Measurements from ENCODE around the gene PLEKHA5.
A peak's percentile ranks its signal among the peaks of the same experiment; 100 is the strongest.
"Not testable (repeated sequence)": the region's sequence is repeated elsewhere in the genome, so short reads cannot be mapped to it uniquely, and the experiment has no call there.

Gene PLEKHA5, protein sequence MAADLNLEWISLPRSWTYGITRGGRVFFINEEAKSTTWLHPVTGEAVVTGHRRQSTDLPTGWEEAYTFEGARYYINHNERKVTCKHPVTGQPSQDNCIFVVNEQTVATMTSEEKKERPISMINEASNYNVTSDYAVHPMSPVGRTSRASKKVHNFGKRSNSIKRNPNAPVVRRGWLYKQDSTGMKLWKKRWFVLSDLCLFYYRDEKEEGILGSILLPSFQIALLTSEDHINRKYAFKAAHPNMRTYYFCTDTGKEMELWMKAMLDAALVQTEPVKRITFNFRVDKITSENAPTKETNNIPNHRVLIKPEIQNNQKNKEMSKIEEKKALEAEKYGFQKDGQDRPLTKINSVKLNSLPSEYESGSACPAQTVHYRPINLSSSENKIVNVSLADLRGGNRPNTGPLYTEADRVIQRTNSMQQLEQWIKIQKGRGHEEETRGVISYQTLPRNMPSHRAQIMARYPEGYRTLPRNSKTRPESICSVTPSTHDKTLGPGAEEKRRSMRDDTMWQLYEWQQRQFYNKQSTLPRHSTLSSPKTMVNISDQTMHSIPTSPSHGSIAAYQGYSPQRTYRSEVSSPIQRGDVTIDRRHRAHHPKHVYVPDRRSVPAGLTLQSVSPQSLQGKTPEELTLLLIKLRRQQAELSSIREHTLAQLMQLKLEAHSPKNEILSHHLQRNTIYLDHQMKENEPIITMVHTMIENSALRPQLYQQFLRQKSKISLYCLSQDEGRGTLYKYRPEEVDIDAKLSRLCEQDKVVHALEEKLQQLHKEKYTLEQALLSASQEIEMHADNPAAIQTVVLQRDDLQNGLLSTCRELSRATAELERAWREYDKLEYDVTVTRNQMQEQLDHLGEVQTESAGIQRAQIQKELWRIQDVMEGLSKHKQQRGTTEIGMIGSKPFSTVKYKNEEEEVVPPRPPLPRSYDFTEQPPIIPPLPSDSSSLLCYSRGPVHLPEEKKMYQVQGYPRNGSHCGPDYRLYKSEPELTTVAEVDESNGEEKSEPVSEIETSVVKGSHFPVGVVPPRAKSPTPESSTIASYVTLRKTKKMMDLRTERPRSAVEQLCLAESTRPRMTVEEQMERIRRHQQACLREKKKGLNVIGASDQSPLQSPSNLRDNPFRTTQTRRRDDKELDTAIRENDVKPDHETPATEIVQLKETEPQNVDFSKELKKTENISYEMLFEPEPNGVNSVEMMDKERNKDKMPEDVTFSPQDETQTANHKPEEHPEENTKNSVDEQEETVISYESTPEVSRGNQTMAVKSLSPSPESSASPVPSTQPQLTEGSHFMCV

DNA sequence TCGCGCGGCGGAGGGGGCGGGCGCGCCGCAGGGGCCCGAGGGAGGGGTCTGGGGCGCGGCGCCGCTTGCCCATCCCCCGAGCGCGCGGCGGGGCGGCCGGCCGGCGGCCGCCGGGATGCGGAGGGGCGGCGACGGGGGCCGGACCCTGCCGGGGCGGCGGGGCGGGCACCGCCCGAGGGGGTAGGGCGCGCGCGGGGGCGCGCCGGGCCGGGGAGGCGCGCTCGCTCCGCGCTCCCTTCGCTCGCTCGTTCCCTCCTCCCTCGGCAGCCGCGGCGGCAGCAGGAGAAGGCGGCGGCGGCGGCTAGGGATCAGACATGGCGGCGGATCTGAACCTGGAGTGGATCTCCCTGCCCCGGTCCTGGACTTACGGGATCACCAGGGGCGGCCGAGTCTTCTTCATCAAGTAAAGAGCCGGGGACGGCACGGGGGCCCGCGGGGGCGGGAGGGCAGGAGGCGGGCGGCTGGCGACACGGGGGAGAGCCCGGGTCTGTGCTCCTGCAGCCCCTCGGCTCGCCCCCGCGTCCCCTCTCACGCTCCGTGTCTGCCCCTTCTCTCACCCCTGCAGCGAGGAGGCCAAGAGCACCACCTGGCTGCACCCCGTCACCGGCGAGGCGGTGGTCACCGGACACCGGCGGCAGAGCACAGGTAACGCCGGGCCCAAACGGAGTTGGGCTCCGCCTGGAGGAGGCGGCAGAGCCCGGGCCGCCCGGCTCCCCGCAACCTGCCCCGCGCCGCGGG lies at the start of gene PLEKHA5:
Gene PLEKHA5 (plus strand): TSS at position 248 of the 738 bp plus-strand sequence. CDS start 67 bp downstream, at position 315.
- DNase-seq = peak in 1 of 4 experiments; percentile 2

DNA sequence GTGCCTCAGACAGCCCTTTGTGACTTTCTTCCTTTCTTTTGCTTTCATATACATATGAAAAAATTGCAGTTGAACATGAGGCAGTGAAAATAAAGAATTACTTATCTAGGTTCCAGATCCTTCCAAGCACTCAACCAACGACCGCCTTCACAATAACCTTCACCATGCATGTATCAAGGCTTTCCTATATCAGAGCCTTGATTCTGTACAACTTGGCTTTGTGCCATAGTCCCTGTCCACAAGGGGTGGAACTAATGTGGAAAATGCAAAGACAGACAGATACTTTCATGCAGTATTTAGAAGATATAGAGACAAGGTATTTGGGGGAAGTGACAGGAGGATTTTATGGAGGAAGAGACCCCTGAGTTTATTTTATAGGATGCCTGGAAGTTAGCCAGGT lies 48.6 kb upstream of the PLEKHA5 start:
- no peak for DNase-seq

DNA sequence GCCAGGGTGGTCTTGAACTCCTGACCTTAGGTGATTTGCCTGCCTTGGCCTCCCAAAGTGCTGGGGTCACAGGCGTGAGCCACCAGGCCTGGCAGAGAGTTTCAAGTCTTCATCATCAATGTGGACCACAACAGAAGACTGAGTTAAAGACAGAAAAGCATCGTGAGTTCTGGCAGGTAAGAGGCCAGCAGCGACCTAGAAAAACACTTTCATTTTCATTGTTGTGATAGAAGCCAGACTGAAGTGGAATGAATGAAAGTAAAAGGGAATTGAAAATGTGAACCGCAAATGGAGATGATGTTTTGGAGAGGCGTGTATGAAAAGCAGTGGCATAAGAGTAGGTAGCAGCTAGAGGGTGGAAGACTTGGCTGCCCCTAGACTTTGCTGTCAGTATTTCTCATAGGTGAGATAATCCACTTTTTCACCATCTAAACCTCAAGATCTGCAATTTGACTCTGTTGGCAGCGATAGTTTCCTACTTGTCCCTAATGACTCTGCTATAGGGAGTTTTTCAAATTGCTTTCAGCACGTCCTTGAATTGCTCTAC lies 47.1 kb upstream of the PLEKHA5 start:
- DNase-seq = no peak

DNA sequence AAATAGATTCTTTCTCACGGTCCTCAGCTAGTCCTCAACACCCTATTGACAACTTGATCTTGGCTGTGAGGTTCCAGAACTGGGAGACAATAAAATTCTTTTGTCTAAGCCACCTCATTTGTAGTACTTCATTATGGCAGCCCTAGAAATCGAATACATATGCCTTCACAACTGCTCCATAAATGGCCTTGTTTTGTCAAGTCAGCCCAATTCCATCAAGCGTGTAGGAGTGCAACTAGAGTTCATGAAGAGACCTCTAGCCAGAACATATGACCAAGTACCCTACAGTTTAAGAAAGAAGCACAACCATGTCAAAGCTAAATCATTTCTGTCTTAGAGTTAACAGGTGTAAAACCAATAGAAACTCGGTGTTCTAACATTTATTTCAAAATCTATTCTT lies 45.0 kb upstream of the PLEKHA5 start:
- no peak for DNase-seq

DNA sequence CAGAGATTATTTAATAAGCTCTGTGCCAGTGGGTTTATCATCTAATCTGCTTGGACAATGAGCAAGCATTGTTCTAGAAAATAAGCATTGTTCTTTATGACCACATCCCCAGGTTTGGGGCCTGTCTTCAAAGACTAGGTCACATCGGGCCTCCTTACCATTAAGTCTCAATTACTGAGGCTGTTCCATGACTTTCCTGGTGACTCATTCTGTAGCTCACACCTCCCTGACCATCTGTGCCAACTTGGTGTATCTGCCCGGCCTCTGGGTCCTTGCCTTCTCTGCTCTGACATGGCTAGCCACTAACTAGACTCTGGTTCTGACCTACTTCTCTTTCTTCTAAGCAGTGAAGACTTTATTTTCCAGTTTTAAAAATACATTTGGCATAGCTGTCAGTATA lies 44.4 kb upstream of the PLEKHA5 start:
- no peak for DNase-seq

DNA sequence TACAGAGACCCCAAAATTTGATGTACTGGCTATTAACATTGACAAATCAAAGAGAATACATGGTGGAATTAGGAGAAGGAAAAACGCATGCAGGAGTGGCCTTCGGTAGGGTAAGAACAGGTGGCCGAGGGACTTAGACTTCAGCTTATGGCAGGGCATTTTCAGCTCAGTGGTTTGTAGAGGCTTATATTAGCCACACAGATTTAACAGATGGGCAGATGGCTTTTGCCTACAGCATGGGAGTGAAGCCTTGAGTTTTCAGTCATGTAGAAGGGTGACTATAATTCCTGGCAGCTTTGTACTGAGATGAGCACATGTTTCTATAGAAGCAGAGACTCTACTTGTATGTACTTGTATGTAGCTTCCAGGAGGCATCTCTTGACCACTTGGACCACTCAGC lies 40.9 kb upstream of the PLEKHA5 start:
- DNase-seq = no peak

DNA sequence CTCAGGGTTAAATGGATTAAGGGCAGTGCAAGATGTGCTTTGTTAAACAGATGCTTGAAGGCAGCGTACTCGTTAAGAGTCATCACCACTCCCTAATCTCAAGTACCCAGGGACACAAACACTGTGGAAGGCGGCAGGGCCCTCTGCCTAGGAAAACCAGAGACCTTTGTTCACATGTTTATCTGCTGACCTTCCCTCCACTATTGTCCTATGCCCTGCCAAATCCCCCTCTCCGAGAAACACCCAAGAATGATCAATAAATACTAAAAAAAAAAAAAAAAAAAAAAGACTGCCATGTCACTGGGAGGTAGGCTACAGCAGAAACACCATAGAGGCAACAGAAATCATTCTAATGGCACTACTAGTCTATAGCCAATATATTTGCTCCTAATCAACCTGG lies 37.1 kb upstream of the PLEKHA5 start:
- not testable (repeated sequence) for DNase-seq

DNA sequence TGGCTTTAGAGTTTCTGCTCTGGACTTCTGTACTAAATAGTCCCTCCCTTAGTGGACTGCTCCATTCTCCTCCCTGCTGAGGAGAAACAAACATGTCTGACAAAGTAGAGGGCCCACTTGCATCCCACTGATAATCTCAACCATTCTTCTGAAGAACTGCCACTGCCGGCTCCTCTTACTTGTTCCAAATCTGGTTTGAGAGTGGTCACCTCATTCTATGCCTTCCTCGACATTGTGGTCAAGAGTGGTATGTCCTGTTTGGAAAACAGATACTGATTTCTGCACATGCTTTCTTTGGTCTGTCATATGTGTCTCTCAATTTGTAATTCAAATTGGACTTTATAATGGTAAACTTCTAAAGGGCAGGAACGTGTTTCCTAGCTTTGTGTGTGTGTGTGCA lies 36.3 kb upstream of the PLEKHA5 start:
- no peak for DNase-seq

DNA sequence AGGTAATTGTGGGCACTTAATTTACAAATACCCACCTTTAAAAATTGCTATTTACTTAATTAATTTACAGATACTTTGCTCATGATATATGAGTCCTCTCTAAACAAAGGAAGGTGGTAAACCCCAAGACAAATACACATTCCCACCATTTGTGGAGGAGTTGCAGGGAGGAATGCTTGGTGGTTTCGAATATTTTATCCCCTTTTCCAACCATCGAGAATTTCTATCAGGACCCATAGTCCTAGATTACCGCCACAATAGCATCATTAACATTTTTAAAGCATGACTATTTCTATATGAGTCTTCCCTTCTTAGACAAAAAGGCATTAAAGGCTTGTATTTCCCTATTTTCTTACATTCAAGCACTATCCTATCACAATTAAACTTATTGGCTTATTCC lies 34.2 kb upstream of the PLEKHA5 start:
- DNase-seq = no peak

DNA sequence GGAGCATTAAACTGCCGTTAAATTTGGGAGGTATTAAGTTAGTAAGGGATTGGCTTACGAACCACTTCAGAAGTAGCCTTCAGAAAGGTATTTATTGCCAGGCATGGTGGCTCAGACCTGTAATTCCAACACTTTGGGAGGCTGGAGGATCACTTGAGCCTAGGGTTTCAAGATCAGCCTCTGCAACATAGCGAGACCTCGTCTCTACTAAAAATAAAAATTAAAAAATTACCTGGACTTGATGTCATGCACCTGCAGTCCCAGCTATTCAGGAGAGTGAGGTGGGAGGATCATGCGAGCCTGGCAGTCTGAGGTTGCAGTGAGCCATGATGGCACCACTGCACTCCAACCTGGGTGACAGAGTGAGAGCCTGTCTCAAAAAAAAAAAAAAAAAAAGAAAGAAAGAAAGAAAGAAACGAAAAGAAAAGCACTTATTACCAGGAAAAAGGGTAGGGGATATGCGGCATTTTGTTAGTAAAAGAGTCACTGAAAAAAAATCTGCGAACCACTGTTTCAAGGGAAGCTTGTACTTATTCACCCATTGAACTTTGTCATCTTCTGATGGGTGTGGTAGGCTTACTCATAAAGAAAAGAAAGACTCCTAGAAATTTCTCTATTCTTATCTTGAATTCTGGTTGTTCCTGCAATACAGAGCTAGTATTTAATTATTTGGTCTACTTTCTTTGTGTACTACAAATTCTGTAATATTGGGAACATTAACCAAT lies 33.6 kb upstream of the PLEKHA5 start:
- no peak for DNase-seq

DNA sequence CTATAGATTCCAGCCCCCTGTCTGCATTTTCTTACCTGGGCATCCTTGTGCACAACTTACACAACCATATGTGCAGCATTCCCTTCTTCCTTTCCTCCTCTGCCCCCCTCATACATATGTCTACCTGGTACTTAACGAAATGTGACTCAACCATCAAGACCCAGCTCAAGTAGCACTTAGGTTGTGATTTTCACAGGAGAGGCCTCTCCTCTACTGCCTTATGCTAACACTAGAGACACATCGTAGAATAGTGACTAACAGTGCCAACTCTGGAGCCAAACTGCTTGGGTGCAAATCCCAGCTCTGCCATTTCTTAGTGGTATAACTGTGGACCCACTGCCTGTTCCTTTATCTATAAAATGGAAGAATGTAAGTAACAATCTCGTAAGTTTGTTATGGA lies 24.1 kb upstream of the PLEKHA5 start:
- no peak for DNase-seq

DNA sequence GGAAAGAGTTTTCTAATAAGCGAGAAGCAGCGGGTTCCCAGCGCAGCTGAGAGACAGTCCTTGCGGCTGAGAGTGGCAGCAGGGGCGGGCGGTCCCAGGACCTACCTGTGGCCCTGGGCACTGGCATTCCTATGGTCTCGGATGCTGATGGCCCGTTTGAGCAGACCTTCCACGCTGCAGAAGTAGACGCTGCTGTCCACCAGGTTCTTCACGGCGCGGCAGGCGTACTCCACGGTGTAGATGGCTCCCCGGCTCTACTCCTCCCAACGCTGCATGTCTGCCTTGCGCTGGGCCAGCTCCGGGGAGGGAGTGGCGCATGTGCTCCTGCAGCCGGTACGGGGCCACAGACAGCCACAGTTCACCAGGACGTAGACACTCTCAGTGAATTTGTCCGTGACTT lies 21.8 kb upstream of the PLEKHA5 start:
- no peak for DNase-seq

DNA sequence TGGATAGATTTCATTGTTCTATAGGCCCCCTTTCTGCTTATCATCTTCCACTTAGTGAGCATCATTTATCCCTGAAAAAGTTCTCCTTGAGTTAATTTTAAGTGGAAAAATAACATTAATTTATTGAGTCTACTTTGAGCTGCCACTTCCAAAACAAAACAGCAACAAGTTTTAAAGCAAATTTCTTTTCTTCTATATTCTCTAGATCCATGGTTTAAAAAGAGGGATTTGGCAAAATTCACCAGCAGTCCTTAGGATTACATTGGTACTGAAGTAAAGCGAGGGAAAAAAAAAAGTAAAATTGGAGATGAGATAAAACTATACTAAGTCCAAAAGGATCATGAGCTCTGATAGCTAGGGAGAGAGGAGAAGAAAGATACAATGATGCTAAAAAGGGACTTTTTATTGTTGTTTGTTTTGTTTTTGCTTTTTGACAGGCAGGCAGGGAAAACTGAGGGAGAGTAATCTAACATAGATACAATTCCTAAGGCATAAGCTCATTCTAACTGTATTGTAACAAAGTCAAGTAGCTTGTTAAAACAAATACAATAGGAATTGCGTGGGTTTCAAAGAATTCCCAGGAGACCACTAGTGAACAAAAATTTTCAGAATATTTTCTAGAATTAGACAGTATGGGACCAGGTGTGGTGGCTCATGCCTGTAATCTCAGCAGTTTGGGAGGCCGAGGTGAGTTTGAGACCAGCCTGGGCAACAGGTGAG lies 19.2 kb upstream of the PLEKHA5 start:
- no peak for DNase-seq

DNA sequence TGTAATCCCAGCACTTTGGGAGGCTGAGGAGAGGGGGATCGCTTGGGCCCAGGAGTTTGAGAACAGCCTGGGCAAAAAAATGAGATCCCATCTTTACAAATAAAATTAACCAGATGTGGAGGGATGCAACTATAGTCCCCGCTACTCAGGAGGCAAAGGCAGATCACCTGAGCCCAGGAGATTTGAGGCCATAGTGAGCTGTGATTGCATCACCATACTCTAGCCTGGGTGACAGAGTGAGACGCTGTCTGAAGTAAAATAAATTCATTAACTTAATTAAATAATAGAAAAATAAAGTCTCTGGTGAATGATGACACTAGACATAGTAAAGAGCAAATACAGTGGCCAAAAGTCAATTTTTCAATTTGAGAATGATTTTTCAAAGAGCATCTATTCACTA lies 16.1 kb upstream of the PLEKHA5 start:
- no peak for DNase-seq

DNA sequence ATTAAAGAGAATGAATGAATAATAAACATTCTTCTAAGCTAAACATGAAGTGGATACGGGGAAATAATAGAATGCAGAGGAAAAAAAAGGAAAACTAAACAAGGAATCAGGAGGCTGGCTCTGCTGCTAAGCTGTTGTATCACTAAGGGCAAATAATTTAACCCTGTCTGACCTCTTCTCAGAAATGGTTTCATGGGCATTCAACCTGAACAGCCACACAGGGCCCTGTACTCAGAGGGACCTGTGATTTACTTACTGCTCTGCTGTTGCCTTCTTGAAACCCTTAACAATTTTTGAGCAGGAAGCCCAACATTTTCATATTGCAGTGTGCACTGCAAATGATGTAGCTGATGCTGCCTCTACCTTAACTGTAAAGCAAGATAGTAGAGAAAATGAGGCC lies 14.2 kb upstream of the PLEKHA5 start:
- DNase-seq = no peak

DNA sequence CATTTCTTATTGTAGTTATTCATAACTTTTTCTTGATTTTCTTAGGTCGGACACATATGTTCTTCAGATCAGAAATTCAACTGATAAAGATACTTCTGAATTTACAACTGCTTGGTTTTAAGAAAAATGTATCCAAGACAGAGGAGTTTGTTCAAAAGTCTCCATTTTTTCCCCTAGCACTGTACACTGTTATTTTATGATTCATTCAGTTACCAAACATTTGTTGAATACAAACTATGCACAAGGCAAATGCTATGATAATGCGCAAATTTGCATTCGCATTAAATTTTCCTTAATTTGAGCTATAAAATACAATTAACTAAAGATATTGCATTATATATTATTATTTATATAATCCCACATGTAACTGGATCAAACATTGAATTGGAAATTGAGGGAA lies 10.1 kb upstream of the PLEKHA5 start:
- no peak for DNase-seq

DNA sequence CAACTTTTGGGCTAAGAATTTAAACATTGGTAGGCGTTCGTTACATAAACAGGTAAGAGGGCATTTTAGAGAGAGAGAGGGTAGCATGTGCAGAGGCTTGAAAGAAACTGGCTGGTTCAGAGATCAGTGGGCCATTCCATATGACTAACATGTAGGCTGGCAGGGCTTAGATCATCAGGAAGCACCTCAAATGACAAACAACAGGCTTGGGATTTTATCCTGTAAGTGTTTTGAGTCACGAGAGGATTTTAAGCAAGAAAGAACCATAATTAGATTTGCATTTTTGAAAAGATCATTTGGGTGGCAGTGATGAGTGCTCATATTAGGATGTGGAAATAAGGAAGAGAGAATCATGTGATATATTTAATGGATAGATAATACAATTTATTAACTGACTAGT lies 8.7 kb upstream of the PLEKHA5 start:
- no peak for DNase-seq

DNA sequence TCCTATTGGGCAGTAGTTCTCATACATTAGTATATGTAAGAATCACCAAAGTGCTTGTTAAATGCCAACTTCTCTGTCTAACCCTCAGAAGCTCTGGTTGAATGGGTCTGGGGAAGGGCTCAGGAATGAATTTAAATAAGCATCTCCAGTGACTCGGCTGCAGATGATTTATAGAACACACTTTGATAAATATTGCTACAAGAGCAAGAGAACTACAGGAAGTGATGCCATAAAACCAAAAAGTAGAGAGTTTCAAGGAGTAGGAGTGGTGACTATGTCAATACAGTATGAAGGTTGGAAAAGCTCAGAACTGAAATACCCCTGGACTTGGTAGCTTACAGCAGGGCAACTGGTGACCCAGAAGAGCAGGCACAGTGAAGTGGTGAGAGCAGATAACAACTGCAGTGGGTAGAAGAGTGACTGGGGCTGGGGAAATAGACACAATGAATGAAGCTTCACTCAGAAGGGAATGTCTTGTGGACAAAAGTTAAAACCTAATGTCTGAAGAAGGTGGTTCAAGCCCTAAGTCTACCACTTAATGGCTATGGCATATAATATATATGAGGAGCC lies 8.0 kb upstream of the PLEKHA5 start:
- no peak for DNase-seq

DNA sequence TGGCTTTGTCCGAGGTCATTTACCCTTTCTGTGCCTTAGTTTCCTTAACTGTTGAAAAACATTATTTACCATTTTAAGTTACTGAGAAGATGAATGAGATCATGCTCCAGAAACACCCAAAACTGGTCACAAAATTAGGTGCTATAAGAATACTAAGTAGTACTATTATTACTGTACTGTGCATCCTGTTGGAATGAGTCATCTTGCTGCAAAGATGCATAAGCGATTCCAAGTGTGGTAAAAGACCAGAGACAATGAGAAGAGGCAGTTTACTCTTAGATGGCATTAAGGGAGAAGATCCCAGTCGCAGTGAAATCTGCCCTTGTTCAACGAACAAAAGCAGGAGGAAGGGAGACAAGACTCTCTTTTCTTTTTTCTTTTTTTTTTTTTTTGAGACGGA lies 4.2 kb upstream of the PLEKHA5 start:
- no peak for DNase-seq

DNA sequence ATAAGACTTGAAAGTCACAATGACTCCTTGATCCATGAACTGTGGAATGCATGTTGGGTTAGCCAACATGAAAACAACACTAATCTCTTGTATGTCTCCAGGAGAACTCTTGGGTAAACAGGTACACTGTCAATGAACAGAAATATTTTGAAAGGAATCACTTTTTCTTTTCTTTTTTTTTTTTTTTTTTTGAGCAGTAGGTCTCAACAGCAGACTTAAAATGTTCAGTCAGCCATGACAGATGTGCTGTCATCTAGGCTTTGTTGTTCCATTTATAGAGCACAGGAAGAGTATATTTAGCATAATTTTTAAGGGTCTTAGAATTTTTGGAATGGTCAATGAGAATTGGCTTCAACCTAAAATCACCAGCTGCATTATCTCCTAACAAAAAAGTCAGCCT lies 2.3 kb upstream of the PLEKHA5 start:
- DNase-seq = no peak

DNA sequence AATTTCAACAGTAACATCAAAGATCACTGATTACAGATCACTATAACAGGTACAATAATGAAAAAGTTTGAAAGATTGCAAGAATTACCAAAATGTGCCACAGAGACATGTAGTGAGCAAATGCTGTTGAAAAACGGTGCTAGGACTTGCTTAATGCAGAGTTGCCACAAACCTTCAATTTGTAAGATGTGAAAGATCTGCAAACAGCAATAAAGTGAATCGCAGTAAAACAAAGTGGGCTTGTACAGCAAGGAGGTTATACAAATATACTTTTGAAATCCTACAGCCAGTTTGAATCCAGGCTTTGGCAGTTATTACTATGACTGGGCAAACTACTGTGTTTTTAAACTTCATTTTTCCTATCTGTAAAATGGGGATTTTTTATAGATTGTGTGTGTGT lies 1.0 kb upstream of the PLEKHA5 start:
- no peak for DNase-seq

Data from activated naive CD4-positive, alpha-beta T cell (primary cell).